ENCODE data around the gene PARVB.

DNA sequence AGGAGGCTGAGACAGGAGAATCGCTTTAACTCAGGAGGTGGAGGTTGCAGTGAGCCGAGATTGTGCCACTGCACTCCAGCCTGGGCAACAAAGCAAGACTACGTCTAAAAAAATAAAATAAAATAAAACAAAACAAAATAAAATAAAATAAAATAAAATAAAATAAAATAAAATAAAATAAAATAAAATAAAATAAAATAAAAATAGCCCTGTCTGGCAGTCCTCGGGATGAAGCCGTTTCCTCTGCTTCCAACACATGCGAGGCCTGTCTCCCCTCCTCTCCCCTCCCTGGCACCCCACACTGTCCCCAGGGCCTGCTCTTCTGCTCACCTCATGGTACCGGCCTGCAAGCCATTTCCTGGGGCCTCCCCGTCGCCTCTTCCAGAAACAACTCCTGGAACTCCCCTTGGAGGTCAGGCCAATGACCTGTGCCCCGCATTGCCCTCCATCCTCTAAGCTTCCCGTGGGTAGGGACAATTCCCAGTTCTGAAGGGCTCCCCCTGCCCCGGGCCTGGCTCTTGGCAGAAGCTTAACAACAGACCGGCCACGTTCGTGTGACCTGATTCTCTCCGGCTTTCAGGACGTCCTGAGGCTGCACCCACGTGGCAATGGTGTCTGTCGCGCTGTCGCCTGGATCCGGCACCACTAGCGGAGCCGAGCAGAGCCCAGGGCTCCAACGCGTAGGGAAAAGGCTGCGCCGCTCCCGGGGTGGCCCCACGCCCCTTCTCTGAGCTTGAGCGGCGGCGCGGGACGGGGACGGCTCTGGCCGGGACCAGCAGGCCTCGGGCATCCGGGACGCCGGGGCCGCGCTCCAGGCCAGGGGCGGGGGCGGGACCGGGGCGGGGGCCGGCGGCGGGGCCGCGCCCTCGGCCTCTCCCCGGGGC, 456 bp upstream of the PARVB start:
- TF ChIP-seq, protein P1, sequence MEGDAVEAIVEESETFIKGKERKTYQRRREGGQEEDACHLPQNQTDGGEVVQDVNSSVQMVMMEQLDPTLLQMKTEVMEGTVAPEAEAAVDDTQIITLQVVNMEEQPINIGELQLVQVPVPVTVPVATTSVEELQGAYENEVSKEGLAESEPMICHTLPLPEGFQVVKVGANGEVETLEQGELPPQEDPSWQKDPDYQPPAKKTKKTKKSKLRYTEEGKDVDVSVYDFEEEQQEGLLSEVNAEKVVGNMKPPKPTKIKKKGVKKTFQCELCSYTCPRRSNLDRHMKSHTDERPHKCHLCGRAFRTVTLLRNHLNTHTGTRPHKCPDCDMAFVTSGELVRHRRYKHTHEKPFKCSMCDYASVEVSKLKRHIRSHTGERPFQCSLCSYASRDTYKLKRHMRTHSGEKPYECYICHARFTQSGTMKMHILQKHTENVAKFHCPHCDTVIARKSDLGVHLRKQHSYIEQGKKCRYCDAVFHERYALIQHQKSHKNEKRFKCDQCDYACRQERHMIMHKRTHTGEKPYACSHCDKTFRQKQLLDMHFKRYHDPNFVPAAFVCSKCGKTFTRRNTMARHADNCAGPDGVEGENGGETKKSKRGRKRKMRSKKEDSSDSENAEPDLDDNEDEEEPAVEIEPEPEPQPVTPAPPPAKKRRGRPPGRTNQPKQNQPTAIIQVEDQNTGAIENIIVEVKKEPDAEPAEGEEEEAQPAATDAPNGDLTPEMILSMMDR (IDR thresholded peaks at IDR 0.05; ENCODE audit: low read length), result no peak
- no peak for TF ChIP-seq EZH2 (IDR thresholded peaks at IDR 0.05; ENCODE audit: borderline replicate concordance, low read length)

All from OCI-LY1 (cell line).